K562 (cell line): ENCODE measurements around the gene C1QTNF2. TPM values are rescaled to one million over a fixed set of nuclear protein-coding genes. Genes with fewer than 3 reads are reported as not detected.

Source experiments
- ATAC-seq: fragments of 200-7000 bp; cut with Tn5 transposase; 3 replicates; pipeline ENCODE4 v1.9.1; 2020; ENCODE audit warnings: moderate library complexity
- BruUV-seq: library from RNA; stranded (reverse); fragments of 400-500 nt; replicated peaks from 2 replicates; lab custom pipeline; 2021; lab: Mats Ljungman, UMichigan
- CTCF ChIA-PET: fragments of 300-600 bp; formaldehyde crosslinking; extraction: SDS; loops from one replicate; lab custom pipeline; 2021; ENCODE audit warnings: low intra/inter-chr PET ratio; lab: Yijun Ruan, JAX
- POLR2A ChIA-PET: fragments of 300-600, 350-650 bp; sonication (Branson Sonifier 250); formaldehyde crosslinking; extraction: SDS; loops from one replicate; lab custom pipeline; 2021; ENCODE audit warnings: antibody characterized with exemption, inconsistent platforms; lab: Yijun Ruan, JAX
- DNase-seq, 4 experiments: peaks; one replicate each; pipeline versions ENCODE4 v3.0.0 to v3.0.0-alpha.2; 2011 to 2018; ENCODE audit warnings: low spot score in 3 of 4, mixed read lengths in 3 of 4; ENCODE audit errors: extremely low read depth in 1 of 4
- FAIRE-seq: peaks from 2 replicates; lab custom pipeline; 2011; peaks lifted over from hg19 to GRCh38; lab: Jason Lieb, UNC
- H2AFZ ChIP-seq: 2 replicates; pipeline ENCODE4 v1.6.0; 2011; ENCODE audit warnings: low read depth, low read length, control low read depth, inconsistent platforms
- H3K27ac ChIP-seq: fragments of 200-600 bp; 3 replicates; pipeline ENCODE4 v1.8.0; 2011; ENCODE audit warnings: low read depth, mild to moderate bottlenecking, control low read depth, inconsistent platforms, low read length, moderate library complexity, mixed read lengths; ENCODE audit errors: extremely low read depth
- H3K27me3 ChIP-seq, 2 experiments: fragments of 300-600 bp in 1 of 2; 2 replicates in 1 of 2; 3 replicates in 1 of 2; pipeline versions ENCODE4 v1.6.0 to v1.8.0; 2011; ENCODE audit warnings: inconsistent platforms in 2 of 2, low read length in 2 of 2, mild to moderate bottlenecking in 1 of 2, mixed read lengths in 1 of 2, moderate library complexity in 1 of 2; ENCODE audit not compliant: control insufficient read depth in 2 of 2, insufficient read depth in 2 of 2
- H3K36me3 ChIP-seq: fragments of 300-600 bp; 3 replicates; pipeline ENCODE4 v1.8.0; 2011; ENCODE audit warnings: mild to moderate bottlenecking, low read length, inconsistent platforms; ENCODE audit not compliant: control insufficient read depth, insufficient read depth
- H3K4me1 ChIP-seq, 2 experiments: fragments of 200-600 bp in 1 of 2; replicated peaks in 1 of 2; 2 replicates in 1 of 2; 3 replicates in 1 of 2; pipeline versions ENCODE4 v1.5.1 to v1.8.0; 2011; ENCODE audit warnings: inconsistent platforms in 2 of 2, low read length in 2 of 2, mild to moderate bottlenecking in 1 of 2, mixed read lengths in 1 of 2, moderate library complexity in 1 of 2; ENCODE audit not compliant: control insufficient read depth in 2 of 2, insufficient read depth in 2 of 2
- H3K4me2 ChIP-seq: 2 replicates; pipeline ENCODE4 v1.6.1; 2011; ENCODE audit warnings: low read length, control low read depth, inconsistent platforms, mixed read lengths; ENCODE audit not compliant: insufficient read depth
- H3K4me3 ChIP-seq: fragments of 200-600 bp; sonication (generic), shearing (Covaris generic); 2 replicates; pipeline ENCODE4 v1.5.1; 2016; ENCODE audit warnings: control low read depth, inconsistent platforms
- H3K79me2 ChIP-seq: fragments of 200-600 bp; 3 replicates; pipeline ENCODE4 v1.8.0; 2011; ENCODE audit warnings: low read length, inconsistent platforms; ENCODE audit not compliant: control insufficient read depth, insufficient read depth
- H3K9ac ChIP-seq, 2 experiments: 2 replicates each; pipeline versions ENCODE4 v1.6.0 to v1.6.1; 2011; ENCODE audit warnings: low read depth in 2 of 2, low read length in 2 of 2, control low read depth in 1 of 2, inconsistent platforms in 1 of 2, mild to moderate bottlenecking in 1 of 2, mixed read lengths in 1 of 2; ENCODE audit not compliant: insufficient read depth in 1 of 2
- H3K9me1 ChIP-seq: one replicate; pipeline ENCODE4 v1.6.0; 2011; ENCODE audit warnings: inconsistent platforms, mild to moderate bottlenecking, low read length, moderate library complexity; ENCODE audit not compliant: control insufficient read depth, insufficient read depth
- H3K9me3 ChIP-seq: replicated peaks from 2 replicates; pipeline ENCODE4 v1.5.1; 2011; ENCODE audit warnings: low read depth, low read length, inconsistent platforms; ENCODE audit not compliant: control insufficient read depth, insufficient read depth
- H4K20me1 ChIP-seq: replicated peaks from 2 replicates; pipeline ENCODE4 v1.6.1; 2011; ENCODE audit warnings: low read length, inconsistent platforms, mixed read lengths; ENCODE audit not compliant: control insufficient read depth, insufficient read depth
- CBX2 ChIP-seq: fragments of 200-600 bp; sonication (generic); IDR thresholded peaks from one replicate; pipeline ENCODE4 v1.6.1; 2012; ENCODE audit warnings: mild to moderate bottlenecking, low read length, inconsistent platforms; ENCODE audit not compliant: insufficient read depth, poor library complexity, severe bottlenecking
- CBX8 ChIP-seq: fragments of 200-600 bp; sonication (generic); IDR thresholded peaks from 2 replicates; pipeline ENCODE4 v1.6.1; 2012; ENCODE audit warnings: borderline replicate concordance, mixed run types, low read depth, mild to moderate bottlenecking, moderate library complexity, mixed read lengths, low read length, control low read depth, inconsistent platforms; ENCODE audit not compliant: poor library complexity, severe bottlenecking; ENCODE audit errors: extremely low read depth
- DIDO1 ChIP-seq: fragments of 450-650 bp; IDR thresholded peaks from 2 replicates; pipeline ENCODE4 v1.6.1; 2016; ENCODE audit warnings: low read depth, missing biosample characterization, missing genetic modification characterization
- EZH2 ChIP-seq: IDR thresholded peaks from 2 replicates; pipeline ENCODE4 v1.6.1; 2012; ENCODE audit warnings: low read depth, mild to moderate bottlenecking, inconsistent platforms, low read length, borderline replicate concordance
- HNRNPK ChIP-seq: fragments of 200-400 bp; formaldehyde crosslinking; IDR thresholded peaks from one replicate; pipeline ENCODE4 v1.6.1; 2018; ENCODE audit warnings: mild to moderate bottlenecking, low read depth, low read length; ENCODE audit not compliant: poor library complexity, severe bottlenecking
- KLF16 ChIP-seq: IDR thresholded peaks from 2 replicates; pipeline ENCODE4 v1.6.1; 2016; ENCODE audit warnings: antibody characterized with exemption
- NFE2 ChIP-seq: IDR thresholded peaks from 2 replicates; pipeline ENCODE4 v1.6.1; 2014; ENCODE audit warnings: antibody characterized with exemption, low read depth
- RHOXF2B ChIP-seq: fragments of 250-450 bp; sonication (Bioruptor Pico); conservative IDR thresholded peaks from 2 replicates; pipeline ENCODE4 v1.5.1; 2021
- SREBF2 ChIP-seq: sonication (generic); formaldehyde crosslinking; IDR thresholded peaks from 2 replicates; pipeline ENCODE4 v1.4.0; 2020; ENCODE audit warnings: mild to moderate bottlenecking, missing genetic modification reagents
- WGBS: fragments of 100-300 bp; shearing (Covaris generic); methylation state at CpG from one replicate; pipeline ENCODE4 v1.1.6; 2016; ENCODE audit warnings: low coverage, mixed read lengths; ENCODE audit not compliant: insufficient coverage; ENCODE audit errors: missing lambda C conversion rate; 5-methylcytosine and 5-hydroxymethylcytosine counted together
- in situ Hi-C: fragments of 300-500 bp; cut with MboI; formaldehyde crosslinking; loops from 4 replicates; pipeline ENCODE4 v1.15.0; 2018; ENCODE audit warnings: inconsistent platforms, mixed read lengths
- intact Hi-C: fragments of 100-400 bp; cut with micrococcal nuclease; formaldehyde crosslinking; loops from 2 replicates; pipeline ENCODE4 v1.14.2; 2022
- polyA plus RNA-seq, 8 experiments: library from polyadenylated mRNA; depleted of rRNA in 4 of 8; stranded (reverse) in 5 of 8; unstranded in 3 of 8; fragments of >200 nt; fragmentation: Nextera tagmentation in 2 of 8; fragmentation: Illumina TruSeq in 1 of 8; extraction: Ambion mirVana in 2 of 8; extraction: Trizol in 1 of 8; gene quantifications; 2 replicates each; pipeline versions ENCODE4 v1.2.1 to v1.2.3, GENCODE V29; 2011 to 2014; ENCODE audit warnings: inconsistent platforms in 1 of 8, missing spikeins in 1 of 8
- total RNA-seq, 7 experiments: library from RNA; depleted of rRNA in 6 of 7; stranded (reverse); fragments of >200 nt in 6 of 7; fragmentation: Illumina TruSeq in 2 of 7; extraction: Trizol in 2 of 7; gene quantifications; 2 replicates each; pipeline versions ENCODE4 v1.2.1 to v1.2.3, GENCODE V29; 2011 to 2021; ENCODE audit warnings: low replicate concordance in 1 of 7
- TF ChIP-seq, protein P1 (sequence below): fragments of 250-450 bp; sonication (Bioruptor Pico); IDR thresholded peaks from 2 replicates; pipeline ENCODE4 v1.5.0; 2021

Gene C1QTNF2
- total and polyA plus RNA-seq, 9 of the 15 experiments (the other 6 are each of a cell fraction or from before 2014, with no cell fraction given), result not detected

DNA sequence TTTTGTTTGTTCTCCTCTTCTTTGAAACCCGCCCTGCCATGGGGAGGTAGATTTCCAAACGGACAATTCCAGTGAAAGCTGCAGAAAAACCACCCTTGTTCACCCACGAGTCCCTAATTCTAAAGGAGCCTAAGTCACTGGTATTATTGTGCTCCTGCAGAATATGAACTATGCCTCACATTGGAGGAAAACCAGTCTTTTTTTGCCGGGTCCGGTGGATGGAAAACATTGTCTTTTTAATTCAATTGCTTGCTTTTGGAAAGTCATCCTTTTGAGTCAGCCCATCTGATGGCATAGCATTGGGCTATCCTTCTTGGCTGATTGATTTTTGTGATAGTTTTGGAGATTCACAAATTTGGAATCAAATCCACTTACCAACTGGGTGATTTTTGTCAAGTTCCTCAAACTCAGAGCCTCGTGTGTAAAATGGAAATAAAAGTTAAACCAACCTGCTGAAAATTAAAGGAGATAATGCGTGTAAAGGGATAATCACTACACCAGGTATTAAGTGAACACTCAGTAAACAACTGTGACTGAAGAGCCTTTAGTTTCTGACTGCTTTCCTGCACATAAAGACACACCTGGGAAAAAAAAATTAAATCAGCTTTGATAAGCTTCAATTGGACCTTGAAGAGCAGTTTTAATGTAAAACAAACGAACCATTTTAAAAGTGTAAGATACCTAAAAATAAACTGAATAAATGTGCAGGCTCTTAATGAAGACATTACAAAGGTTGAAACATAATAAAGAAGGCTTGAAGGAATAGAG is 57.3 kb downstream of the C1QTNF2 start:
- Histone ChIP-seq H3K4me1 (peaks cover 0 to 14% of the 10 kb centered on the region in 2 experiments; a peak in 2 of 5 replicates), H3K27me3 (peaks cover 39 to 55% of the 10 kb centered on the region in 2 experiments), H3K9me3 (no peaks in the 10 kb centered on the region), H3K79me2 (no peaks in the 10 kb centered on the region), H3K36me3 (no peaks in the 10 kb centered on the region), H3K9ac (no peak overlapping the region), H3K27ac (no peak overlapping the region), H4K20me1 (no peaks in the 10 kb centered on the region), H3K4me3 (no peak overlapping the region), H3K9me1 (no peaks in the 10 kb centered on the region), H3K4me2 (no peak overlapping the region), H2AFZ (no peak overlapping the region)
- in situ Hi-C loops (no loop called here), intact Hi-C loops (no loop called here)
- no peak for DNase-seq
- CTCF ChIA-PET, result no interaction called here
- BruUV-seq, result no TSS peak
- POLR2A ChIA-PET, result interaction anchor here (0.6 kb wide), 1 partner anchor 282 kb away, joined by 3 read pairs; no protein-coding TSS in a partner anchor
- TF ChIP-seq CBX2, result peak; percentile 97
- TF ChIP-seq RHOXF2B (CRISPR knock-in tag), result no peak
- peak; percentile 91 for TF ChIP-seq CBX8
- no peak for TF ChIP-seq NFE2
- TF ChIP-seq DIDO1 (tag), result no peak
- peak; percentile 29; the same call in 1 of the 2 replicates for TF ChIP-seq EZH2
- TF ChIP-seq KLF16, result no peak
- no peak for TF ChIP-seq SREBF2 (CRISPR knock-in tag)
- TF ChIP-seq, protein P1, sequence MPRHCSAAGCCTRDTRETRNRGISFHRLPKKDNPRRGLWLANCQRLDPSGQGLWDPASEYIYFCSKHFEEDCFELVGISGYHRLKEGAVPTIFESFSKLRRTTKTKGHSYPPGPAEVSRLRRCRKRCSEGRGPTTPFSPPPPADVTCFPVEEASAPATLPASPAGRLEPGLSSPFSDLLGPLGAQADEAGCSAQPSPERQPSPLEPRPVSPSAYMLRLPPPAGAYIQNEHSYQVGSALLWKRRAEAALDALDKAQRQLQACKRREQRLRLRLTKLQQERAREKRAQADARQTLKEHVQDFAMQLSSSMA, result no peak
- no peak for TF ChIP-seq HNRNPK
- 4% methylated on average over 8 of the region's 8 CpGs for WGBS
- ATAC-seq, result no peak
- no peak for FAIRE-seq
